SKM-1 (cell line): ENCODE measurements around the gene ARMC3.
"Not testable (repeated sequence)": the region's sequence is repeated elsewhere in the genome, so short reads cannot be mapped to it uniquely, and the experiment has no call there.

Experiments
- DNase-seq: peaks from one replicate; lab custom pipeline; 2025; ENCODE audit not compliant: unreplicated experiment; lab: John Stamatoyannopoulos, UW

ARMC3 gene

DNA sequence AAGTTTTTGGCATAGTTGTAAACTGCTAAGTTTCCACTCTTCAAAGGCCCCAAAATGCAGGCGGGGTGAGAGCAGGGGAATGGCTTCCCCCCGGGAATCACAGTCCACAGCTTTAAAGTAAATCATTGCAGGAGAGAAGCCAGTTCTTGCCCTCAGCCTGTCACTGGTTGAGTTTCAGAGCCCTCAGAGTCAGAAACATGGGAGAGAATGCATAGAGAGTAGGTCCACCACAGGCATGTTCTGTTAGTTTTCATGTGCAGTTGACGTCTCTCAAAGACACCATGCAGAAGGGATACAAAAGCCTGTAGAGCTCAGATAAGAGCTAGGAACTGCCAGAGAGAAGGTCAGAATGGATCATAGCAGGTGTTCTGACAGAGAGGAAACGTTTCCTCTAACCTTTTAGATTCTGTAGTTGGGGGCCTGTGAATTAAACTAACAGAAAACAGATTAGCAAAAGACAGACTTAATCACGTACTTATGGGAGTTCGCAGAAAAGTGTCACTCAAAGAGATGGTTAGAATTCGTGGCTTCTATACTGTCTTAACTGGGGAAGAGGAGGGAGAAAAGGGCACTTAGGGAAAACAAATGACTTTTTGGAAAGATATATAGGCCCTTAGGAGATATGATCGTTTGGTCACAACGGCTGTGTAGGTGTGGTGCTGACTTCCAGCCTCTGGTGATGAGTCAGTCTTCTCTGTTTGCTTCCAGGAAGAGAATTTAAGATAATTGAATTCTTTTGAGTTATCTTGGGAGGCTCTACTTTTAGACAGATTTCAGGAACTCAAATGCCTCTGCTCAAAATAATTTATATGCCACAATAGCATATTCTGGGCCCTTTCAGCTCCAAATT, 119.6 kb downstream of the ARMC3 start:
- DNase-seq, result no peak

DNA sequence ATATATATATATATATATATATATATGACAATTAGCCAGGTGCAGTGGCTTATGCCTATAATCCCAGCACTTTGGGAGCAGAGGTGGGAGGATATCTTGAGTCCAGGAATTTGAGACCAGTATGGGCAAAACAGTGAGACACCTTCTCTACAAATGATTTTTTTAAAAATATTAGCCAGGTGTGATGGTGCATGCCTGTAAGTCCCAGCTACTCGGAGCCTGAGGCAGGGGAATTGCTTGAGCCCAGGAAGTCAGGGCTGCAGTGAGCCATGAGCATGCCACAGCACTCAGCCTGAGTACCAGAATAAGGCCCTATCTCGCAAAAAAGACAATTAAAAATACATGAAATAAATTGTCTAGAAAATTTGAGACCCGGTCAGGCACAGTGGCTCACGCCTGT, 120.3 kb downstream of the ARMC3 start:
- DNase-seq, result no peak

DNA sequence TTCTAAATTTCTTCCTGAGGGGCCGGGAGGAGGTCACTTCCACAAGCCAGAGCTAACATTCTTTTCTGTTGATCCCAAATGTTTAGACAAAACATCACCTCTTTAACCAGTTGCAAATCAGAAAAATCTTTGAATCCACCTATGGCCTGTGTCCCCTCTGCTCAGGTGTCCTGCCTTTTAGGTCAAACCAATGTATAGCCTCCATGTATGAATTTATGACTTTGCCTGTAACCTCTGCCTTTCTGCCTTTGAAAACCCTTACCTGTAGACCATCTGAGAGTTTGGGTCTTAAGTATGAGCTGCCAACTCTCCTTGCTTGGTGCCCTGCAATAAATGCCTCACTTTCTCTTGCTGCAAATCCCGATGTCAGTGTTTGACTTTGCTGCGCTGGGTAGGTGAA, 123.4 kb downstream of the ARMC3 start:
- DNase-seq, result no peak

DNA sequence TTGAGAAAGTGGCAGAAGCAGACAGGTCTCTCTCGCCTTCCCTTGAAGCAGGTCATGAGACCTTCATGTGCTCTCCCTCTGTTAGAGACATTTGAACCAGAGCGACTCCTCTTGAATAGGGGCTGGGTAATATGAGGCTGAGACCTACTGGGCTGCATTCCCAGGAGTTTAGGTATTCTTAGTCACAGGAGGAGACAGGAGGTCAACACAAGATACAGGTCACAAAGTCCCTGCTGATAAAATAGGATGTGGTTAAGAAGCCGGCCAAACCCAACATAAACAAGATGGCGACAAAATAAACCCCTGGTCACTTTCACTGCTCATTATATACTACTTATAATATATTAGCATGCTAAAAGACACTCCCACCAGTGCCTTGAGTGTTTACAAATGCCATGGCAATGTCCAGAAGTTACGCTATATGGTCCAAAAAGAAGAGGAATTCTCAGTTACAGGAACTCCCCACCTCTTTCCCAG, 124.0 kb downstream of the ARMC3 start:
- no peak for DNase-seq

DNA sequence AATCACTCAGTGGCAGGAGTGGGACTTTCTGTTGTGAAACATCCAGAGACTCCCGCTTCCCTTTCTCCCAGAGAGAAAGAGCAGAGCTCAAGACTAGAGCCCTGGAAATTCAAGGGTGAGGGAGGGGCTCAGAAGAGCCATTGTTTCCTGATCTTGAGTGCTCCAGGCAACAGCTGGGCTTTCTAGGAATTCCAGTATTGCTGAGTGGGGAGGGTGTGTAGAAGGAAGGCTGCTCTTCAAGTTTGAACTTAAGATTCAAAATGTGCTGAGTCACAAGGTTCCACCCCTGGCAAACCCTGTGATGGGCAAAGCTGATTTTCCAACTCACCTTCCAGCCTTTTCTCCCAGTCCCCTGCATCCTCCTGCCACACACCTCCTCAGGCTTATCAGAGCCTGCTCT, 125.2 kb downstream of the ARMC3 start:
- DNase-seq, result no peak

DNA sequence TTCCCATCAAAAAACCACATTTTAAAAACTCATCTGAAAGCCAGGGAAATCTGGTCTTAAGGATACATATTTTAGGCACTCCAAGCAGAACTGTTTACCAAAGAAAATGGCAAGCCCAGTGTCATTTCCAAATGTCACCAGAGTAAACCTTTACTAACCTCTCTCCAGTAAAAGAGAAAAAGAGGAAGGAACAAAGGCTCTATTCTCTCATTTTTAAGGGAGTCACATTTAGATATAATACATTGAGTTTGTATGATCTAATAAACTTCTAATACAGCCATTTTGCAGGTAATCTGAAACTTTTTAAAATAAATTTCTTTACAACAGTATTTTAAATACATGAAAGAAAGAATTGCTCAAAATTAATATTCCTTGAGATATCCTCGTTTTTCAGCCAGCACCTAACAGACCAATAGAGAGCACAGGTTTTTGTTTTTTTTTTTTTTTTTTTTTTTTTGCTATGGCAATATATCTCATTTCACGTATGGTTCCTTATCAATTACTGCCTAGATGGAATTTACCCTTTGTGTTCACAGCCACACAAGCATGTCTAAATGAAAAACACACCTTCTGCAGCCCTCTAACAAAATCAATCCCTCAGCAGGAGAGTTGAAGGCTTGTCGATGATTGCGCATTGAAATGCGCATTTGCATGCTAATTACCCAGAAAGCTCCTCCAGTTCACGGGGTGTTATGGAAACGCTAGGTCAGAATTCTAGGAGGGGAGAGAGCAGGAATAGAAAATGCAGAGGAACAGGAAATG, 127.8 kb downstream of the ARMC3 start:
- no peak for DNase-seq

DNA sequence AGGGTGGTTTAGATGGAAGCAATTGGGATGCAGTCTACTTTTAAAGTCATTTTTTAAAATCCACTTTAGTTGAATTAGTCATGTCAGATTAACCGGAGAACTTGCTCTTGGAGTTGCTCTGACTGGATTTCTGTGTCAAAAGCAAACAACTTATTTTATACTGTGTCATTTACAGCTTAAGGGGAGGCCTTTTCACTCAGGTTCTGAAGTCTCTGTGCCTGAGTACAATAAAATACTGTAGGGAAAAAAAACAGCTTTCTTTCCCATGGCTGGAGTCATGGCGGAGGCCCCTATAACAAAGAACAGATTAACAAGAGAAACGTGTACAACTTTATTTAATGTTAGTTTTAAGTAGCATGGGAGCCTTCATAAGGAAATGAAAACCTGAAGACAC, 128.3 kb downstream of the ARMC3 start:
- DNase-seq, result no peak

DNA sequence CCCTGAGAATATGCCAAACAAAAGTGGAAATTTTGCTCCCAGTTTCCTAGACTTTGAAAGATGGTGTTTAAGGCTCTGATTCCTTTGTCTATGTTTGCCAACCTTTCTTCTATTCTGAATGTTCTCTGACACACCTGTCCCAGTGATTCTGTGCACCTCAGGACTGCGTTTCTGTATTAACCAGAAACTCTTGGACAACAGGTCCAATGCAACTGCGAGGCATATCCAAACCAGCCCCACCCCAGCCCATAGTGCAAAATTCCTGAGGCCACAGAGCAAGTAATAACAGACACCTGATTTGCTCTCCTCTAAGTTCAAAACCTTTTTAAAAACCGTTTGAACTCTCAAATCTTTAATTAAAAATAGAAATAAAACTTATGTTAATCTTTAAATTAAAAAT, 130.5 kb downstream of the ARMC3 start:
- DNase-seq, result no peak

DNA sequence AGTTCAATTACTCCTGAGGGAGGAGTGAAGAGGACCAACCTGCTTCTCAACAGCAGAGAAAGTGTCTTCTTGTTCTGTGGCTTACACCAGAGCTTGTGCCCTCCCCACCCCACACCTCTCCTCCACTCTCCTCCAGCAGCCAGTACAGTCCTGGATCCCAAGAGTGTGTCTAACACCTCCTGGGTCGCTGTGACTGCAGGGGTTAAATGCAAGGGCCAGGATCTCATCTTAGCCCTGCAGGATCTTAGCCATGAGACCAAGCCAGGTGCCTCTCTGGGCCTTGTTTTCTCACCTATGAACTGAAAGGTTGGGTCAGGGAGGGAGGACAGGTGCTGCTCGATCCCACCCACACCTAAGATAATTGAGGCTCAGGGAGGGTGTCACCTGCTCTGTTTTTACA, 133.1 kb downstream of the ARMC3 start:
- no peak for DNase-seq

DNA sequence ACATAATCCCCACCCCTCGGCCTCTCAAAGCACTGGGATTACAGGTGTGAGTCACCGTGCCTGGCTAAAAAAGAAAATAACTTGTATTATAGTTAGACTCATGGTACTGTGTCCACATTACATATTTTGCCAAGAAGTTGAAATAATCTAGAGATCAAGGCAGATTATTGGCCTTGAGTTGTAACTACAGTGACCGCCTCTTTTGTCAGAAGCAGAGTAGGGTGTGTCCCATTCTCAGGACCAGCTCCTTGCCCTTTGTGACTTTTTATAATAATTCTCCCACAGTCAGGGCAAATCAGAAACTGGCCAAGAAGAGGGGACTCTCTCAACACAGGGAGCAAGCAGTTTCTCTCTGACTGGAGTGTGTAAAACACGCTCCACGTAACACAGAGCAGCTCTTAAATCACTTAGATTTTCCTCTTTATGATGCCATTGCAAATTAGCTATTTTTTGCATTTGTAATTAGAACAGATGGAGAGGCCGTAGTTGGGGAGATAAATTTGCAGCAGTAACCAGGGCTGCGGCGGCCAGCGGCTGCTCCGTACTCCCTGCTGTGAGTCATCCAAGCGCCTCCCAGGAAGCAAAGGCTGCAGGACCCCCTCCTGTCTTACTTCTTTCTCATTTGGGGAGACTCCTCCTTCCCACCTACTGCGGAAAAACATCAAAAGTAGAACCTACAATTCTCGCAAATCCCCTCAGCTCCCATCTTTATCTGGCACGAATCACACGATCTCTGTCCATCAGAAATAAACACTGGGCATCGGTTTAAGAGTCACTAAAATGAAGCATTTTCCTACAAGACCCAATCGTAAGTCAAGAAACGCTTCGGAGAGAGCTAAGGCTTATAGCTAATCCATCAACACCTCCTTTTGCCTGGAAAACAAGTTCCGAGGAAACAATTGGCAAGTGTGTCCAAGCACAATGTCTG, 135.5 kb downstream of the ARMC3 start:
- DNase-seq, result no peak

DNA sequence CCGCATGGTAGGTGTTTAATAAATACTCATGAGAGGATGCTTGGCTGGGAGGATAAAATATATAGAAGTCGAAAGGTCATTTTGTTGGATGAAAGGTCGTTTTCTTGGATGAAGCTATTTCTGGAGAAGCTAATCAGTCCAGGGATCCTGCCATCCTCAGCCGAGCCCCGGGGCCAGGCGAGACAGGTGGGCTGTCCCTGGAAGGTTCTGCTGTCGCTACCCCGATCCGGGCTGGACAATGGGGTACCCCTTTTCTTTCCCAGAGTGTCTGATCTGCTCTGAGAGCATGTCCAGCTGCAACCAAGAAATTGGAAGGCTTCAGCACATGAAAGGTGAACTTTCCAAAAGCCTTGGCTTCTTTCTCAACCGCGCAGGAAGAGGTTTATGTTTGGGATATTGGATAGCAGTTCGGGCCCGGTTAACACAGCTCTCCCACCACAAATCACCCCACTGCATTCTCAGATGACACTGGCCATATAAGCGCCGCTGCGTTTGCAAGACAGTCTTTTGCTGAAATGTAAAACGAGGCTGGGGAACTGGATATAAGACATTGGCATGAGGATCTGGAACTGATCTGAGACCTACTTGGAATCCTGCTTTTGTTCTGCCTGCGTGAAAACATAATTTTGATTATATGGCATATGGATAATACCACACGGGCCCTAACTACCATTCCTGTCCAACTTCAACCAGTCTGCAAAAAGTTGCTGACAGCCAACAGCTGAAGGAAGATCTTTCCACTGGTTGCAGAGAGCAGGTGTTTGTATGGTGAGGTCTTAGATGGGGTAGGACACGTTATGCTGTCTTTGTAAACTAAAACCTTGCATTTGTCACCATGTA, 136.3 kb downstream of the ARMC3 start:
- DNase-seq, result no peak

DNA sequence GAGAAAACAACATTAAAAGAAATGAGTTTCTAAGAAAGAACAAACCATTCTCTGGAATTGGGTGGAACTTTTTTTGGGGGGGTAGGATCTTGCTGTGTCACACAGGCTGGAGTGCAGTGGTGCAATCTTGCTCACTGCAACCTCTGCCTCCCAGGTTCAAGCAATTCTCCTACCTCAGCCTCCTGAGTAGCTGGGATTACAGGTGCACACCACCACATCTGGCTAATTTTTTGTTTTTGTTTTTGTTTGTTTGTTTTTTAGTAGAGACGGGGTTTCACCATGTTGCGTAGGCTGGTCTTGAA, 136.9 kb downstream of the ARMC3 start:
- not testable (repeated sequence) for DNase-seq

DNA sequence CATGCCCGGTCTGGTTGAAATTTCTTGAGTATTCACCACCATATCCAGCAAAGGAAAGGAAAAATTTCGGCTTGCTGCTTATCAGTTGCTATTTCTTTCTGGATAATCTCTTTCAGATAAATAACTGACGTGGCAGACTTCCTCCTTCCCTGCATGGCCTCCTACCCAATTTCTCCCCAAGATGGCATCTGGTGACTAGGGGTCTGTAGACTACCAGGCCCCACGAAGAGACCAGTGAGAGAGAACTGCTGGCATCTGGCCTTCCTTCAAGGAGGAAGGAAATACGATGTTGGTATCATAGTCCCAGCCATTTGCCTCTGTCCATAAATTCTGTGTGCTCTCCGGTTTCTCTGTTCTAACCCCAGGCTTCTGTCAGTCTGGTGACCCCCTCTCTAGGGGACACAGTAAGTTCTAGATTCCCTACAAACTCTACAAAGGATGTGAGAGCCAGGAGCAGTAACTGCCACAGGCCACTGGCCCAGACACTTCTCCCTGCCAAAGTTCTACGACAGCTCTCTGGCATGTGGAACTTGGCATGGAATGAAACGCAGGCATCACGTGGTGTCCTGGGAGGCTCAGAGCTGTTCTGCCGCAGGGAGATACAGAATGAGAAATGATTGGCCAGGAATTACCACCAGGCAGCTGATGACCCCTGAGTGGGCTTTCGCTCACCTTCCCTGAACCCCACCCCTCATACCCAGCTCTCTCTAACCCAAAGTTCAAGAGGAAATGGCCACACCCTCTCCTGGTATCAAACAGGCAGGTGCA, 137.5 kb downstream of the ARMC3 start:
- DNase-seq, result no peak

DNA sequence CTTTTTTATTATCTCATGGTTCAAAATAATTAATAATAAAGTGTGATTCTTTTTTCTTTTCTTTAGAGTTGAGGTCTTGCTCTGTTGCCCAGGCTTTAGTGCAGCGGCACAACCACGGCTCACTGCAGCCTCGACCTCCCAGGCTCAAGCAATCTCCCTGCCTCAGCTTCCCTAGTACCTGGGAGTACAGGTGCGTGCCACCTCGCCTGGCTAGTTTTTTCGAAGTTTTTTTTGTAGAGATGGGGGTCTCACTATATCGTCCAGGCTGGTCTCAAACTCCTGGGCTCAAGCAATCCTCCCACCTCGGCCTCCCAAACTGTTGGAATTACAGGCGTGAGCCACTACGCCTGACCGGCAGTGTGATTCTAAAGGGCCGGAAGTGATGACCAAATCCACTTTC, 139.5 kb downstream of the ARMC3 start:
- no peak for DNase-seq

DNA sequence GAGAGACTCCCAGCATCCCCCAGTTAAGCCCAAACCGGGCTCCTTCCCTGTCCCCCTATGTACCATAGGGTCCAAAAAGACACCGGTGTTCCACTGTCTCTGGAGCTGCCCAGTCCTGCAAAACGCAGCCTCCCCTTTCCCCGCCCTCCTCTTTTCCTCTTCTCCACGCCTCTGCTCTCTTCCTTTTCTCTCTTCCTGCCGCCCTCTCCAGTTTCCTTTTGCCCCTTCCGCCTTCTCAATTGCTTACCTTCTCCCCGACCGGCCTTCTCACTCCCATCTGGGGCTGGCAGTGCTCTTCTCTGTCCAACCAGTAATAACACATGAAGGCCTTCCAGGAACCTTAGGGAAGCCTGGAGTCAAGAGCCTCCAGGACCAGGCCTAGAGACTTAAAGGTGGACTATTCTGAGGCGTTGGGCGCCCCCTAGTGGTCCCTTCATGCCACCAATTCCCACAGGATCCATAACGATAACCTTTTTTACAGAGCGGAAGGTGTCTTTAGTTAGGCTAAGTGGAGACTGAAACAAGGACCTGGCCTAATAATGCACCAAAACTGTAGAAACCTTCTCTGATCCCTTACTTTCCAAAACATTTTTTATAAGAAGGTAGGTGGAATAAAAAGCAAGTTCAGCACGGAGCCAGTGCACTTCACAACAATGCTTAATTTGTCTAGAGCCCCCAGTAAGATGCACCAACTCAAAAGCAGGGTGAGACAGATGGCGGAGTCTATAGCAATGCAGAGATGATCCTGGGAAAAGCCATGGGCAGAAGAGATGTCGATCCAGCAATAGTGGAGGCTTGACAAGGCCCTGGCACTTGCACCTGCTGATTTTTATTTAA, 140.3 kb downstream of the ARMC3 start:
- no peak for DNase-seq

DNA sequence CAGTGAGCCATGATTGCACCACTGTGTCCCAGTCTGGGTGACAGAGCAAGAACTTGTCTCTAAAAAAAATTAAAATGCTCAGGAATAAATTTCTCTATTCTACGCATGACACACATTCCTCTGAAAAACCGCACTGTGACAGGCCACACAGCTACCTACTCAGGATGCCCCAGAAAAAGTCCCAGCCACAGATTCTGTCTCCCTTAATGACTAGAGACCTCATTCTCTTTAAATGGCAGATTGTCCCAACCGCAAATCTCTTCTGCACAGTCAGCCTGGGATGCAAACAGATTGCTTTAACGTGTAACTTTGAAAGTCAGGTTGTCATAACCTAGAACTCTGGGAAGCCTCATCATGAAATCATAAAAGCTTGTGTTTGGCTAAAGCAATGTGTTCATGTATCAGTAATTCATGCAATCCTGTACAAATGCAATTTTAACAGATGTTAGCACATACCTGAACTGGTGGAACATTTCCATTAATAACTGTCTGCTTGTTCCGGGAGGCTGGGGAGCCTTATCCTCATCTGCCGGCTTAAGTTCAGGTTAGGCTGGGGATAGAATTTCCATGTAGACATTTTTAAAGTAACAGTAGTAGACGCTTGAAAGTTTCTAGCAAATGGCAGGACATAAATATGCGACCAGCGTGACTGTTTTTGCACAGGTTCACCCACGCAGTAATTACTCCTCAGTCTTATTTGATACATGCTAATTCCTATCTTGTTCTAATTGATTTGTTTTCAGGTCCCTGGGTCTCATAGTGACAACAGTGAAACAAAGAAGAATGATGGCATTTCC, 141.4 kb downstream of the ARMC3 start:
- no peak for DNase-seq

DNA sequence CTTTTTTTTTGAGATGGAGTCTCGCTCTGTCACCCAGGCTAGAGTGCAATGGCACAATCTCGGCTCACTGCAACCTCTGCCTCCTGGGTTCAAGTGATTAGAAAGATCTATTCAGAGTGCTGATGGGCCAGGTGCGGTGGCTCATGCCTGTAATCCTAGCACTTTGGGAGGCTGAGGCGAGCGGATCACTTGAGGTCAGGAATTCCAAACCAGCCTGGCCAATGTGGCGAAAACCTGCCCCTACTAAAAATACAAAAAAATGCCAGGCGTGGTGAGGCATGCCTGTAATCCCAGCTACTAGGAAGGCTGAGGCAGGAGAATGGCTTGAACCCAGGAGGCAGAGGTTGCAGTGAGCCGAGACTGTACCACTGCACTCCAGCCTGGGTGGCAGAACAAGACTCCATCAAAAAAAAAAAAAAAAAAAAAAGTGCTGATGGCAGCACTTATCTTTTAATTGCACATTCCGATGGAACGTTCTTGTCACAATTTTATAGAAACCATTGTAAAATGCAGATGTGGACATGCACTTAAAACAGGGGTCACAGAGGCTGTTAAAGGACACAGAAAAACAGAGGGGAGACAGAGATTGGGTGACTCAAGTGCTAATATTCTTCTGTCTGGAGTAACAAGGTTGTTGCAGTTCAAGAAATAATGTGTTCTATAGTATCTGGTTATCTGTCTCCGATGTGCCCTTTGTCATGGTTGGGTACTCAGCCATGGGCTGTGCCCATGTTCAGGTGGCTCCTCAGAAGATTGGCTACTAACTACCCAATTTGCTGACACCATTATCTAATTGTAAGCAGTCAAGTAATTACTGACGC, 142.4 kb downstream of the ARMC3 start:
- DNase-seq, result not testable (repeated sequence)
